ENCODE data around the gene NR2F1-AS1. TPM values are rescaled to one million over a fixed set of nuclear protein-coding genes. Genes with fewer than 3 reads are reported as not detected.
A peak's percentile ranks its signal among the peaks of the same experiment; 100 is the strongest.

NR2F1-AS1 gene
- total RNA-seq, 4 donors from 2014 or later, result 0.35 to 9.1 (median 3.2) TPM

GRCh38 chr5:93611273-93611975 is 30.4 kb upstream of the NR2F1-AS1 start:
- no peak for TF ChIP-seq CTCF (IDR thresholded peaks at IDR 0.05)
- TF ChIP-seq POLR2A (IDR thresholded peaks at IDR 0.05), result no peak
- Histone ChIP-seq H3K36me3 (no peaks in the 10 kb centered on the region), H3K4me3 (no peak overlapping the region), H3K4me1 (peaks cover 0 to 9% (median 2%) of the 10 kb centered on the region in 4 donors), H3K27me3 (peaks cover 0 to 37% of the 10 kb centered on the region in 2 donors), H3K27ac (no peak overlapping the region), H3K9me3 (no peaks in the 10 kb centered on the region)
- no peak for DNase-seq

GRCh38 chr5:93610581-93611272 is 29.7 kb upstream of the NR2F1-AS1 start:
- Histone ChIP-seq H3K36me3 (no peaks in the 10 kb centered on the region), H3K27me3 (peaks cover 0 to 37% of the 10 kb centered on the region in 2 donors), H3K9me3 (no peaks in the 10 kb centered on the region), H3K4me3 (no peak overlapping the region), H3K4me1 (peaks cover 0 to 9% (median 2%) of the 10 kb centered on the region in 4 donors), H3K27ac (no peak overlapping the region)
- no peak for TF ChIP-seq POLR2A (IDR thresholded peaks at IDR 0.05)
- TF ChIP-seq CTCF (IDR thresholded peaks at IDR 0.05), result no peak
- no peak for DNase-seq

GRCh38 chr5:93609762-93610161 is 28.7 kb upstream of the NR2F1-AS1 start:
- Histone ChIP-seq H3K27me3 (peaks cover 0 to 40% of the 10 kb centered on the region in 2 donors), H3K9me3 (no peaks in the 10 kb centered on the region), H3K36me3 (no peaks in the 10 kb centered on the region), H3K4me3 (no peak overlapping the region), H3K4me1 (peaks cover 0 to 9% (median 2%) of the 10 kb centered on the region in 4 donors), H3K27ac (no peak overlapping the region)
- no peak for DNase-seq
- no peak for TF ChIP-seq POLR2A (IDR thresholded peaks at IDR 0.05)
- no peak for TF ChIP-seq CTCF (IDR thresholded peaks at IDR 0.05)

- Histone ChIP-seq H3K9me3 (no peaks in the 10 kb centered on the region), H3K36me3 (no peaks in the 10 kb centered on the region), H3K4me1 (peaks cover 0 to 16% (median 2%) of the 10 kb centered on the region in 4 donors), H3K4me3 (no peak overlapping the region), H3K27ac (no peak overlapping the region), H3K27me3 (peaks cover 0 to 47% of the 10 kb centered on the region in 2 donors)
- TF ChIP-seq POLR2A (IDR thresholded peaks at IDR 0.05) (no peak), CTCF (IDR thresholded peaks at IDR 0.05) (no peak)
- DNase-seq, result no peak
These were observed 27.8 kb upstream of the NR2F1-AS1 start for GRCh38 chr5:93608855-93609254.

- Histone ChIP-seq H3K9me3 (no peaks in the 10 kb centered on the region), H3K36me3 (no peaks in the 10 kb centered on the region), H3K4me3 (no peak overlapping the region), H3K27ac (no peak overlapping the region), H3K27me3 (peaks cover 0 to 49% of the 10 kb centered on the region in 2 donors), H3K4me1 (peaks cover 0 to 18% (median 2%) of the 10 kb centered on the region in 4 donors)
- DNase-seq, result peak in 1 of 3 donors; percentile 73
- TF ChIP-seq POLR2A (IDR thresholded peaks at IDR 0.05) (no peak), CTCF (IDR thresholded peaks at IDR 0.05) (peak in 4 of 6 experiments; percentile 29 to 58 (median 54))
These were observed 26.6 kb upstream of the NR2F1-AS1 start for GRCh38 chr5:93607367-93608258.
